HEK293T (cell line): ENCODE measurements around the gene LIPG.

ENCODE experiments used
- CTCF ChIA-PET: fragments of 350-600 bp; formaldehyde crosslinking; extraction: SDS; loops from one replicate; lab custom pipeline; 2021; ENCODE audit warnings: antibody characterized with exemption, inconsistent platforms; lab: Yijun Ruan, JAX
- POLR2A ChIA-PET: fragments of 350-600 bp; formaldehyde crosslinking; extraction: SDS; loops from one replicate; lab custom pipeline; 2020; ENCODE audit warnings: antibody characterized with exemption, inconsistent platforms; lab: Yijun Ruan, JAX
- DNase-seq: peaks from one replicate; pipeline ENCODE4 v3.0.0; 2012; ENCODE audit warnings: mixed read lengths; ENCODE audit errors: extremely low spot score
- ARNT ChIP-seq: fragments of 450-650 bp; IDR thresholded peaks from 2 replicates; pipeline ENCODE4 v1.6.1; 2017; ENCODE audit warnings: mild to moderate bottlenecking
- BHLHE40 ChIP-seq: fragments of 450-650 bp; IDR thresholded peaks from 2 replicates; pipeline ENCODE4 v1.6.1; 2016; ENCODE audit warnings: mild to moderate bottlenecking, moderate library complexity, borderline replicate concordance
- CTBP1 ChIP-seq: fragments of 450-650 bp; IDR thresholded peaks from 2 replicates; pipeline ENCODE4 v1.6.1; 2016; ENCODE audit warnings: borderline replicate concordance
- ELF4 ChIP-seq: fragments of 450-650 bp; IDR thresholded peaks from 2 replicates; pipeline ENCODE4 v1.6.1; 2017; ENCODE audit warnings: antibody characterized with exemption
- FOXA1 ChIP-seq: fragments of 450-650 bp; IDR thresholded peaks from 2 replicates; pipeline ENCODE4 v1.6.1; 2016; ENCODE audit warnings: mild to moderate bottlenecking
- FOXK2 ChIP-seq: fragments of 450-650 bp; IDR thresholded peaks from 2 replicates; pipeline ENCODE4 v1.6.1; 2016; ENCODE audit warnings: mild to moderate bottlenecking
- FOXM1 ChIP-seq: fragments of 450-650 bp; IDR thresholded peaks from 2 replicates; pipeline ENCODE4 v1.6.1; 2017; ENCODE audit warnings: mild to moderate bottlenecking, borderline replicate concordance
- HDGF ChIP-seq: fragments of 450-650 bp; IDR thresholded peaks from 2 replicates; pipeline ENCODE4 v1.6.1; 2017; ENCODE audit warnings: antibody characterized with exemption, borderline replicate concordance
- L3MBTL2 ChIP-seq: fragments of 450-650 bp; conservative IDR thresholded peaks from 2 replicates; pipeline ENCODE4 v1.6.1; 2016; ENCODE audit warnings: mild to moderate bottlenecking
- LEF1 ChIP-seq: fragments of 450-650 bp; IDR thresholded peaks from 2 replicates; pipeline ENCODE4 v1.6.1; 2017; ENCODE audit warnings: mild to moderate bottlenecking, borderline replicate concordance
- NFRKB ChIP-seq: fragments of 450-650 bp; IDR thresholded peaks from 2 replicates; pipeline ENCODE4 v1.6.1; 2016; ENCODE audit warnings: mild to moderate bottlenecking, moderate library complexity
- PKNOX1 ChIP-seq: fragments of 450-650 bp; IDR thresholded peaks from 2 replicates; pipeline ENCODE4 v1.6.1; 2016
- SP1 ChIP-seq: fragments of 450-650 bp; IDR thresholded peaks from 2 replicates; pipeline ENCODE4 v1.6.1; 2017
- SUZ12 ChIP-seq: fragments of 450-650 bp; IDR thresholded peaks from 2 replicates; pipeline ENCODE4 v1.6.1; 2016; ENCODE audit warnings: mild to moderate bottlenecking
- TARDBP ChIP-seq: fragments of 450-650 bp; IDR thresholded peaks from 2 replicates; pipeline ENCODE4 v1.6.1; 2016
- ZNF384 ChIP-seq: fragments of 450-650 bp; IDR thresholded peaks from 2 replicates; pipeline ENCODE4 v1.6.1; 2016

LIPG gene

DNA sequence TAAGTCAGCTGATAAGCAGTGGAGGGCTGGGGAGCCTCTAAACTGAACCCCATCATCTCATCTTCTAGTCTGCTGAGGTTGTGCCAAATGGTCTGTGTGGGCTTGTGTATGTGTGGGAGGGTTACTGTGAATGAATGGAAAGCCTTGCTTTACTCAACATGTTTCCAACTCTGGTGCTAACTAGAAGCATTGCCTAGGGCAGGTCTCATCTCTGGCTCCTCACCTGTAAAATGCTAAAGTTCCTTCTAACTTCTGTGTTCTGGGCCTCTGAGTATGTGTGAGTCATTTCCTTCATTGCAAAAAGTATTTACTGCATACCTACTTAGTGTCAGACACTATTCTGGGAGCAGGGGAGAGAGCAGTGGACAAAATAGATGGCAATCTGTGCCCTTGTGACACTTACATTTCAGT is 1.3 kb downstream of the LIPG start:
- CTCF ChIA-PET: interaction anchor here (1.2 kb wide), 1 partner anchor 295 kb away, joined by 3 read pairs; no protein-coding TSS in a partner anchor
- POLR2A ChIA-PET: no interaction called here
- no peak for DNase-seq
- TF ChIP-seq SP1 (no peak), LEF1 (no peak), FOXA1 (no peak), L3MBTL2 (no peak), FOXK2 (no peak)

- ChIA-PET POLR2A (no interaction called here), CTCF (no interaction called here)
- DNase-seq: no peak
- TF ChIP-seq BHLHE40 (no peak), ARNT (no peak), FOXM1 (no peak), CTBP1 (no peak), NFRKB (no peak), L3MBTL2 (no peak), ELF4 (no peak), ZNF384 (no peak), TARDBP (no peak), PKNOX1 (no peak), FOXK2 (no peak), HDGF (no peak), FOXA1 (no peak), SUZ12 (no peak)
Measured at GRCh38 chr18:49563701-49564517, 2.1 kb downstream of the LIPG start.

DNA sequence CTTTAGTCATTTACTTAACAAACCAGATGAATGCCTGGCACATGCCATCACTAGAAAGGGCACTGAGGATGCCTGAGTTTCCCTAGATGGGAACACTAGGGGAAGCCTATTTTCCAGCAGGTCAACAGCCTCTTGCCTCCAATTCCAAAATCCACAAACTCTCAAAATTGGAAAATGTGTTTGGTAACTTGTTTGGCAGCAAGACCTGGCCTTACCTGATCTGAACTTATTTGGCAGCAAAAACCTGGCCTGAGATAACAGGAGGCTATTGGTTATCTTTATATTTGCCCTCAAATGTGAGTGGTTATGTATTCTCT is 2.6 kb downstream of the LIPG start:
- DNase-seq: no peak
- ChIA-PET POLR2A (no interaction called here), CTCF (no interaction called here)
- no peak for TF ChIP-seq BHLHE40
- TF ChIP-seq SUZ12: no peak
- TF ChIP-seq ZNF384: no peak
- TF ChIP-seq ARNT: no peak
- no peak for TF ChIP-seq TARDBP
- no peak for TF ChIP-seq PKNOX1
- no peak for TF ChIP-seq FOXM1
- no peak for TF ChIP-seq HDGF
- no peak for TF ChIP-seq CTBP1
- TF ChIP-seq FOXK2: no peak
- TF ChIP-seq NFRKB: no peak
- TF ChIP-seq ELF4: no peak
- no peak for TF ChIP-seq L3MBTL2

DNA sequence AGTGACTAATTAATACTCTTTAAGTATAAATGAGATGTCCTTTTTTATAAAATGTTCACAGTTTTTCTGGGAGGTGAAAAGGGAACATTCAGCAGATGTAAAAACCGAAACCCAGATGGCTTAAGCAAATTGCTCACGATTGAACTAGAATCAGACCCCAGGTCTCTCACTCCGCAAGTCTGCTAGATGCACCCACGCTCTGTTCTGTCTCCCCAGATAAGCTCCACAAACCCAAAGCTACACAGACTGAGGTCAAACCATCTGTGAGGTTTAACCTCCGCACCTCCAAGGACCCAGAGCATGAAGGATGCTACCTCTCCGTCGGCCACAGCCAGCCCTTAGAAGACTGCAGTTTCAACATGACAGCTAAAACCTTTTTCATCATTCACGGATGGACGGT is 3.2 kb downstream of the LIPG start:
- POLR2A ChIA-PET: no interaction called here
- TF ChIP-seq ELF4 (no peak), HDGF (no peak), TARDBP (no peak), FOXM1 (no peak), L3MBTL2 (no peak), FOXA1 (no peak), SUZ12 (no peak), ARNT (no peak), CTBP1 (no peak), FOXK2 (no peak), BHLHE40 (no peak), ZNF384 (no peak), SP1 (no peak), PKNOX1 (no peak), LEF1 (no peak), NFRKB (no peak)
- CTCF ChIA-PET: no interaction called here

GRCh38 chr18:49565612-49566011 is 3.8 kb downstream of the LIPG start:
- no peak for TF ChIP-seq L3MBTL2
- no peak for TF ChIP-seq ARNT
- TF ChIP-seq TARDBP: no peak
- TF ChIP-seq PKNOX1: no peak
- DNase-seq: no peak
- CTCF ChIA-PET: no interaction called here
- POLR2A ChIA-PET: no interaction called here

More for the DNA sequence above, 3.2 kb downstream of the LIPG start:
- DNase-seq: no peak

DNA sequence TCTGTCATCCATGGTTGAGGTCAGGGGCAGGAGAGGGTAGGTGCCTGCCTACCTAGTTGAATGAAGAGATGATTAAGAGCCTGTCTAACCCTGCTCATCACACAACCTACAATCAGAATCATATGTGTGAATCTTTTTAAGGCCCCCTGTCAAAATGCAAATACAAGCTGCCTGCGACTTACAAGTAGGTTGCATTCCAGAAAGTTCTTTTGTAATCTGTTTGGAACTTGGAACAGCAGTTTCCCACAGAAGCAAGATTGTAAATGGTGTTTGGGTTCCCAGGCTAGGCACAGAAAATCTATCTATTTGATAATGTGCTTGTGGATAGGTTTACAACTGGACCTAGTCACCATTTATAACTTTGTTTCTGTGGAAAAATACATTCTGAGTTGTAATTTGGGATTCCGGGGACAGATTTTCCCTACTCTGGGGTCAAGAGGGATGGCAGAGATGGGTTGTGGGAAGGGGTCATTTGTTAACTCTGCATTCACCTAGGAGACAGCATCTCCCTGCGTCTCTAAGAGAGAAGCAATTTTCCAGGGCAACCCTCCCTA is 4.4 kb downstream of the LIPG start:
- POLR2A ChIA-PET: no interaction called here
- TF ChIP-seq CTBP1 (no peak), L3MBTL2 (no peak)
- DNase-seq: no peak
- CTCF ChIA-PET: no interaction called here
